Measurements from ENCODE around the gene URAD. TPM values are rescaled to one million over a fixed set of nuclear protein-coding genes. Genes with fewer than 3 reads are reported as not detected.

URAD gene
- total and polyA plus RNA-seq, 3 donors from 2014 or later, result 0.87 to 1.6 TPM; not detected in 1

GRCh38 chr13:27969082-27969865 is 19.2 kb downstream of the URAD start, which contains the start of gene CDX2:
Gene CDX2 (minus strand): TSS chr13:27969315. CDS start chr13:27969006, 309 bp downstream.
- H3K4me3 ChIP-seq, result peak within 1 kb of the TSS in 1 of 2 donors; percentile 18
- TF ChIP-seq POLR2A (IDR thresholded peaks at IDR 0.05), result no peak
- TF ChIP-seq CTCF (IDR thresholded peaks at IDR 0.05), result no peak
- intact Hi-C loops (cut with DNase I; ENCODE audit: low total_unique reads), result no loop called here
- 2 to 5% methylated on average over 30 to 34 of the region's 34 CpGs for WGBS, 2 donors
- no peak for DNase-seq
- H3K27ac ChIP-seq, result no peak within 1 kb of the TSS
- H3K9me3 ChIP-seq, result no peaks in the 10 kb centered on the region
- H3K36me3 ChIP-seq (ENCODE audit: low read depth, missing control alignments), result no peaks in the 10 kb centered on the region
- H3K4me1 ChIP-seq, result peaks cover 6% of the 10 kb centered on the region
- no peaks in the 10 kb centered on the region for H3K27me3 ChIP-seq

GRCh38 chr13:27968316-27969081 is 20.0 kb downstream of the URAD start:
- no peaks in the 10 kb centered on the region for H3K27me3 ChIP-seq
- intact Hi-C loops (cut with DNase I; ENCODE audit: low total_unique reads), result no loop called here
- no peak overlapping the region for H3K27ac ChIP-seq
- H3K36me3 ChIP-seq (ENCODE audit: low read depth, missing control alignments), result no peaks in the 10 kb centered on the region
- no peak for DNase-seq
- WGBS, 2 donors, result 0 to 2% methylated on average over 9 to 24 of the region's 86 CpGs
- peak overlapping the region in 1 of 2 donors; percentile 18 for H3K4me3 ChIP-seq
- no peaks in the 10 kb centered on the region for H3K9me3 ChIP-seq
- TF ChIP-seq POLR2A (IDR thresholded peaks at IDR 0.05), result no peak
- TF ChIP-seq CTCF (IDR thresholded peaks at IDR 0.05), result no peak
- peaks cover 6% of the 10 kb centered on the region for H3K4me1 ChIP-seq

GRCh38 chr13:27967736-27968315 is 20.7 kb downstream of the URAD start:
- H3K27ac ChIP-seq, result no peak overlapping the region
- TF ChIP-seq CTCF (IDR thresholded peaks at IDR 0.05) (no peak), POLR2A (IDR thresholded peaks at IDR 0.05) (no peak)
- 0 to 3% methylated on average over 21 to 33 of the region's 33 CpGs for WGBS, 2 donors

GRCh38 chr13:27967203-27967735 is 21.2 kb downstream of the URAD start:
- no peaks in the 10 kb centered on the region for H3K27me3 ChIP-seq
- H3K9me3 ChIP-seq, result no peaks in the 10 kb centered on the region
- DNase-seq, result no peak
- peaks cover 6% of the 10 kb centered on the region for H3K4me1 ChIP-seq
- 5 to 6% methylated on average over 12 to 18 of the region's 18 CpGs for WGBS, 2 donors
- no peak overlapping the region for H3K27ac ChIP-seq
- TF ChIP-seq CTCF (IDR thresholded peaks at IDR 0.05), result no peak
- TF ChIP-seq POLR2A (IDR thresholded peaks at IDR 0.05), result no peak
- no peak overlapping the region for H3K4me3 ChIP-seq
- intact Hi-C loops (cut with DNase I; ENCODE audit: low total_unique reads), result no loop called here
- no peaks in the 10 kb centered on the region for H3K36me3 ChIP-seq (ENCODE audit: low read depth, missing control alignments)

More at GRCh38 chr13:27967736-27968315, 20.7 kb downstream of the URAD start:
- Histone ChIP-seq H3K36me3 (ENCODE audit: low read depth, missing control alignments) (no peaks in the 10 kb centered on the region), H3K4me1 (peaks cover 6% of the 10 kb centered on the region), H3K4me3 (peak overlapping the region in 1 of 2 donors; percentile 18), H3K9me3 (no peaks in the 10 kb centered on the region), H3K27me3 (no peaks in the 10 kb centered on the region)
- DNase-seq, result no peak
- intact Hi-C loops (cut with DNase I; ENCODE audit: low total_unique reads), result no loop called here
